HL-60 (cell line): ENCODE data around the gene NHSL2.

Experiments used
- DNase-seq, 2 experiments: peaks; one replicate each; pipeline ENCODE4 v3.0.0-alpha.2; 2010 to 2020; ENCODE audit warnings: low read depth in 1 of 2, low spot score in 1 of 2
- H3K27ac ChIP-seq: fragments of 250-450 bp; sonication (Bioruptor Pico); replicated peaks from 2 replicates; pipeline ENCODE4 v1.5.1; 2020; ENCODE audit warnings: mild to moderate bottlenecking, moderate library complexity
- H3K27me3 ChIP-seq: fragments of 250-450 bp; sonication (Bioruptor Pico); 2 replicates; pipeline ENCODE4 v1.5.1; 2021; ENCODE audit warnings: mild to moderate bottlenecking, moderate library complexity; ENCODE audit not compliant: insufficient read depth, poor library complexity, severe bottlenecking
- H3K4me3 ChIP-seq: replicated peaks from 2 replicates; pipeline ENCODE4 v1.5.1; 2011; ENCODE audit warnings: mild to moderate bottlenecking, control low read depth, low read length; ENCODE audit not compliant: insufficient read depth
- CTCF ChIP-seq: IDR thresholded peaks from one replicate; pipeline ENCODE4 v1.5.1; 2011; ENCODE audit warnings: low read length, control low read depth, inconsistent platforms; ENCODE audit not compliant: insufficient read depth
- GABPA ChIP-seq: IDR thresholded peaks from 2 replicates; pipeline ENCODE4 v1.6.1; 2012; ENCODE audit warnings: low read depth
- POLR2AphosphoS5 ChIP-seq: IDR thresholded peaks from 2 replicates; pipeline ENCODE4 v1.6.1; 2012; ENCODE audit warnings: low read depth
- REST ChIP-seq: IDR thresholded peaks from 2 replicates; pipeline ENCODE4 v1.6.1; 2012; ENCODE audit warnings: low read depth; ENCODE audit not compliant: insufficient replicate concordance
- SPI1 ChIP-seq: IDR thresholded peaks from 2 replicates; pipeline ENCODE4 v1.6.1; 2012; ENCODE audit warnings: low read depth, mild to moderate bottlenecking, borderline replicate concordance

NHSL2 gene

GRCh38 chrX:71885099-71885498 is 25.5 kb upstream of the NHSL2 start:
- TF ChIP-seq CTCF (no peak), GABPA (no peak), POLR2AphosphoS5 (no peak), REST (no peak), SPI1 (no peak)
- H3K27ac ChIP-seq, result no peak overlapping the region
- no peak overlapping the region for H3K4me3 ChIP-seq
- H3K27me3 ChIP-seq, result no peaks in the 10 kb centered on the region
- no peak for DNase-seq

GRCh38 chrX:71895607-71896006 is 15.0 kb upstream of the NHSL2 start:
- no peaks in the 10 kb centered on the region for H3K27me3 ChIP-seq
- no peak for DNase-seq
- H3K27ac ChIP-seq, result no peak overlapping the region
- TF ChIP-seq CTCF (no peak), SPI1 (no peak), REST (no peak), POLR2AphosphoS5 (no peak), GABPA (no peak)
- no peak overlapping the region for H3K4me3 ChIP-seq

- TF ChIP-seq SPI1 (no peak), POLR2AphosphoS5 (no peak), CTCF (no peak), REST (no peak), GABPA (no peak)
- DNase-seq, result no peak
- Histone ChIP-seq H3K4me3 (no peak overlapping the region), H3K27me3 (peaks cover 8% of the 10 kb centered on the region), H3K27ac (no peak overlapping the region)
Observed at GRCh38 chrX:71906144-71906543, 4.5 kb upstream of the NHSL2 start.
